Activated CD4-positive, alpha-beta T cell treated with anti-CD3 and anti-CD28 coated beads for 24 hours (primary cell): ENCODE measurements around the gene ANO10.
"Not testable (repeated sequence)": the region's sequence is repeated elsewhere in the genome, so short reads cannot be mapped to it uniquely, and the experiment has no call there.

ENCODE experiments used
- DNase-seq, 2 donors: peaks; one replicate each; pipeline ENCODE4 v3.0.0-alpha.2; 2020; ENCODE audit warnings: low read depth in 2 of 2

The ANO10 gene

GRCh38 chr3:43372809-43373559, 248.8 kb downstream of the ANO10 start:
- no peak for DNase-seq

GRCh38 chr3:43372007-43372740, 249.6 kb downstream of the ANO10 start:
- no peak for DNase-seq

- no peak for DNase-seq
These were observed 250.3 kb downstream of the ANO10 start for GRCh38 chr3:43371494-43371893.

- no peak for DNase-seq
These were observed 251.4 kb downstream of the ANO10 start for GRCh38 chr3:43370293-43370980.

- DNase-seq = no peak
These were observed 252.2 kb downstream of the ANO10 start for GRCh38 chr3:43369404-43370292.

- DNase-seq = no peak
These were observed 254.9 kb downstream of the ANO10 start for GRCh38 chr3:43366885-43367284.

GRCh38 chr3:43366481-43366880, 255.3 kb downstream of the ANO10 start:
- DNase-seq = no peak

- no peak for DNase-seq
These were observed 256.1 kb downstream of the ANO10 start for GRCh38 chr3:43365601-43366305.

GRCh38 chr3:43364926-43365325, 256.9 kb downstream of the ANO10 start:
- DNase-seq = no peak

- no peak for DNase-seq
These were observed 257.3 kb downstream of the ANO10 start for GRCh38 chr3:43364494-43364893.

GRCh38 chr3:43363621-43364266, 258.1 kb downstream of the ANO10 start:
- no peak for DNase-seq

GRCh38 chr3:43362961-43363360, 258.9 kb downstream of the ANO10 start:
- no peak for DNase-seq

GRCh38 chr3:43362183-43362582, 259.6 kb downstream of the ANO10 start:
- DNase-seq = no peak

GRCh38 chr3:43361077-43361476, 260.7 kb downstream of the ANO10 start:
- no peak for DNase-seq

GRCh38 chr3:43356033-43356432, 265.8 kb downstream of the ANO10 start:
- not testable (repeated sequence) for DNase-seq

GRCh38 chr3:43353923-43354670, 267.7 kb downstream of the ANO10 start:
- no peak for DNase-seq

GRCh38 chr3:43353393-43353792, 268.4 kb downstream of the ANO10 start:
- DNase-seq = no peak

- DNase-seq = no peak
These were observed 272.1 kb downstream of the ANO10 start for GRCh38 chr3:43349716-43350115.

- DNase-seq = no peak
These were observed 272.8 kb downstream of the ANO10 start for GRCh38 chr3:43348852-43349574.
